ENCODE results near the gene DRC7.

- TF ChIP-seq POLR2AphosphoS5 (IDR thresholded peaks at IDR 0.05; ENCODE audit: low read depth, low read length), result no peak
- no peak for TF ChIP-seq POLR2A (IDR thresholded peaks at IDR 0.05; ENCODE audit: low read depth, low read length)
- no peak for TF ChIP-seq SPI1 (IDR thresholded peaks at IDR 0.05; ENCODE audit: low read depth, low read length)
- TF ChIP-seq TAF1 (IDR thresholded peaks at IDR 0.05; ENCODE audit: low read depth, low read length), result no peak
Observed at GRCh38 chr16:57660715-57661463, 33.7 kb upstream of the DRC7 start.
